SK-N-MC (cell line): ENCODE data around the gene MIA2.

Experiments
- DNase-seq: peaks from one replicate; pipeline ENCODE4 v3.0.0-alpha.2; 2011; ENCODE audit warnings: low read depth, low spot score
- H3K27ac ChIP-seq: fragments of 200-600 bp; sonication (generic); 2 replicates; pipeline ENCODE4 v1.5.1; 2016; ENCODE audit warnings: mixed run types
- H3K36me3 ChIP-seq: fragments of 200-600 bp; sonication (generic); 2 replicates; pipeline ENCODE4 v1.6.1; 2017; ENCODE audit warnings: antibody characterized with exemption, low read length, mixed read lengths; ENCODE audit not compliant: insufficient read depth
- H3K4me3 ChIP-seq: fragments of 200-600 bp; sonication (generic); 2 replicates; pipeline ENCODE4 v1.5.1; 2016
- H3K9ac ChIP-seq: fragments of 200-600 bp; sonication (generic); 2 replicates; pipeline ENCODE4 v1.8.0; 2017; ENCODE audit warnings: mixed run types, mixed read lengths; ENCODE audit not compliant: insufficient read length
- H3K9me3 ChIP-seq: fragments of 200-600 bp; sonication (generic); 2 replicates; pipeline ENCODE4 v1.6.1; 2017; ENCODE audit warnings: low read depth, mild to moderate bottlenecking, antibody characterized with exemption, low read length, moderate library complexity, mixed read lengths
- EZH2 ChIP-seq: fragments of 200-600 bp; sonication (generic); IDR thresholded peaks from one replicate; pipeline ENCODE4 v1.6.1; 2017; ENCODE audit warnings: antibody characterized with exemption
- FOXP2 ChIP-seq: optimal IDR thresholded peaks from 2 replicates; pipeline ENCODE3; 2011; ENCODE audit warnings: mild to moderate bottlenecking, moderate library complexity; ENCODE audit not compliant: insufficient read depth; ENCODE audit errors: extremely low read length, control extremely low read depth
- POLR2AphosphoS5 ChIP-seq: IDR thresholded peaks from 2 replicates; pipeline ENCODE4 v1.6.1; 2012; ENCODE audit warnings: mild to moderate bottlenecking, low read depth, low read length, borderline replicate concordance

Gene MIA2

GRCh38 chr14:39426605-39427004, 192.9 kb downstream of the MIA2 start:
- no peak for DNase-seq
- Histone ChIP-seq H3K9ac (no peak overlapping the region), H3K36me3 (no peaks in the 10 kb centered on the region), H3K4me3 (no peak overlapping the region), H3K27ac (no peak overlapping the region), H3K9me3 (no peaks in the 10 kb centered on the region)
- no peak for TF ChIP-seq FOXP2
- TF ChIP-seq EZH2 = no peak
- TF ChIP-seq POLR2AphosphoS5 = no peak

- H3K36me3 ChIP-seq = no peaks in the 10 kb centered on the region
- no peak overlapping the region for H3K9ac ChIP-seq
- DNase-seq = no peak
- no peak overlapping the region for H3K4me3 ChIP-seq
- no peaks in the 10 kb centered on the region for H3K9me3 ChIP-seq
- TF ChIP-seq EZH2 (no peak), POLR2AphosphoS5 (no peak), FOXP2 (no peak)
- no peak overlapping the region for H3K27ac ChIP-seq
Observed at GRCh38 chr14:39428118-39428517, 194.4 kb downstream of the MIA2 start.

- H3K9me3 ChIP-seq = no peaks in the 10 kb centered on the region
- H3K36me3 ChIP-seq = no peaks in the 10 kb centered on the region
- H3K4me3 ChIP-seq = peak overlapping the region; percentile 98
- H3K9ac ChIP-seq = peak overlapping the region; percentile 99
- no peak for TF ChIP-seq FOXP2
- no peak for TF ChIP-seq EZH2
- no peak for TF ChIP-seq POLR2AphosphoS5
- DNase-seq = no peak
- H3K27ac ChIP-seq = no peak overlapping the region
Observed at GRCh38 chr14:39430762-39431415, 197.2 kb downstream of the MIA2 start.

- Histone ChIP-seq H3K9me3 (no peaks in the 10 kb centered on the region), H3K4me3 (peak overlapping the region; percentile 98), H3K36me3 (no peaks in the 10 kb centered on the region), H3K9ac (peak overlapping the region; percentile 99), H3K27ac (peak overlapping the region; percentile 98)
- TF ChIP-seq POLR2AphosphoS5 (0 out of 2 replicates have a peak, but pooled peaks have one; percentile 36), FOXP2 (no peak)
- no peak for DNase-seq
Observed at GRCh38 chr14:39431416-39432178, 197.9 kb downstream of the MIA2 start.

GRCh38 chr14:39432179-39432618, 198.5 kb downstream of the MIA2 start, which contains the start of gene FBXO33:
Gene FBXO33, minus strand, starts transcription at chr14:39432433. Its CDS starts 271 bp downstream, at chr14:39432162.
- peak within 1 kb of the TSS; percentile 99 for H3K9ac ChIP-seq
- DNase-seq = peak; percentile 75
- no peak for TF ChIP-seq FOXP2
- TF ChIP-seq EZH2 = no peak
- TF ChIP-seq POLR2AphosphoS5 = peak; percentile 16; the same call in 1 of the 2 replicates
- H3K27ac ChIP-seq = peak within 1 kb of the TSS; percentile 98
- no peaks in the 10 kb centered on the region for H3K36me3 ChIP-seq
- peak within 1 kb of the TSS; percentile 99 for H3K4me3 ChIP-seq
- no peaks in the 10 kb centered on the region for H3K9me3 ChIP-seq

- Histone ChIP-seq H3K27ac (peak overlapping the region; percentile 81; the same call in 1 of the 2 replicates), H3K36me3 (no peaks in the 10 kb centered on the region), H3K9ac (peak overlapping the region; percentile 87), H3K9me3 (no peaks in the 10 kb centered on the region), H3K4me3 (peak overlapping the region; percentile 99)
- TF ChIP-seq POLR2AphosphoS5 (peak; percentile 79), EZH2 (no peak)
- DNase-seq = no peak
Observed at GRCh38 chr14:39432619-39433451, 199.1 kb downstream of the MIA2 start.

GRCh38 chr14:39433452-39433813, 199.7 kb downstream of the MIA2 start:
- Histone ChIP-seq H3K36me3 (no peaks in the 10 kb centered on the region), H3K27ac (peak overlapping the region; percentile 81; the same call in 1 of the 2 replicates), H3K9me3 (no peaks in the 10 kb centered on the region), H3K4me3 (peak overlapping the region; percentile 99), H3K9ac (peak overlapping the region; percentile 87)
- DNase-seq = no peak
- TF ChIP-seq POLR2AphosphoS5 (no peak), EZH2 (no peak), FOXP2 (no peak)

- no peaks in the 10 kb centered on the region for H3K9me3 ChIP-seq
- no peak overlapping the region for H3K9ac ChIP-seq
- no peaks in the 10 kb centered on the region for H3K36me3 ChIP-seq
- DNase-seq = no peak
- H3K4me3 ChIP-seq = no peak overlapping the region
- no peak overlapping the region for H3K27ac ChIP-seq
- TF ChIP-seq EZH2 (no peak), FOXP2 (no peak), POLR2AphosphoS5 (no peak)
Observed at GRCh38 chr14:39434401-39434800, 200.7 kb downstream of the MIA2 start.
